Measurements from ENCODE around the gene BATF3. TPM values are rescaled to one million over a fixed set of nuclear protein-coding genes. Genes with fewer than 3 reads are reported as not detected.
A peak's percentile ranks its signal among the peaks of the same experiment; 100 is the strongest.

Gene BATF3
- total RNA-seq, 1 donor, result 0.36 TPM

- Histone ChIP-seq H4K20me1 (ENCODE audit: insufficient read depth, low read length) (no peaks in the 10 kb centered on the region), H3K4me2 (ENCODE audit: insufficient read depth, low read length) (peak overlapping the region; percentile 38), H3K9me3 (ENCODE audit: low read depth, low read length) (no peaks in the 10 kb centered on the region), H3K27me3 (ENCODE audit: insufficient read depth, low read length) (no peaks in the 10 kb centered on the region), H3K27ac (ENCODE audit: low read depth, low read length) (no peak overlapping the region), H3K36me3 (ENCODE audit: insufficient read depth, low read length) (no peaks in the 10 kb centered on the region), H3K4me3 (ENCODE audit: insufficient read depth, low read length) (peak overlapping the region; percentile 3), H3K4me1 (ENCODE audit: insufficient read depth, low read length) (peaks cover 33% of the 10 kb centered on the region), H3K79me2 (ENCODE audit: insufficient read depth, low read length) (no peaks in the 10 kb centered on the region), H2AFZ (ENCODE audit: low read length) (no peak overlapping the region)
- DNase-seq (ENCODE audit: insufficient read length, low spot score, missing footprints), result peak; percentile 76
- TF ChIP-seq CTCF (IDR thresholded peaks at IDR 0.05; ENCODE audit: extremely low read depth, low read depth, low read length), result no peak
Observed at GRCh38 chr1:212671342-212672031, 28.2 kb downstream of the BATF3 start.

DNA sequence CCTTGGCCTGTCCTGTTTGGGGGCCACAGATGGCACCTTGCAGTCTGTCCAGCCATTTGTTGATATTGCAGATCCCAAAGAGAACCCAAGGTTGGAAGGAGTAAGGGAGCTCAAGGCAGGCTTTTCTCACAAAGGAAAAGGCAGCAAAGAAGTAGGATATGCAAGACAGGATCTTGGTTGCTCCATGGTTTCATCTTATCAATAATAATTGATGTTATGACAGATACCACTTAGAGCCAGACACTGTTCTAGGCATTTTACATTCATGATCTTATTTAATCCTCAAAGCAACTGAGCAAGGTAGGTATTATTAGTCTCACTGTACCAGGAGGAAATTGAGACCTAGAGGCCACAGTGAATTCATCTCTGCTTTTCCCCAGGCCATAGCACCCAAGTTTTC is 28.8 kb downstream of the BATF3 start:
- H3K9me3 ChIP-seq (ENCODE audit: low read depth, low read length), result no peaks in the 10 kb centered on the region
- H2AFZ ChIP-seq (ENCODE audit: low read length), result no peak overlapping the region
- peak; percentile 26 for DNase-seq (ENCODE audit: insufficient read length, low spot score, missing footprints)
- peak overlapping the region; percentile 38 for H3K4me2 ChIP-seq (ENCODE audit: insufficient read depth, low read length)
- H3K4me3 ChIP-seq (ENCODE audit: insufficient read depth, low read length), result no peak overlapping the region
- H3K36me3 ChIP-seq (ENCODE audit: insufficient read depth, low read length), result no peaks in the 10 kb centered on the region
- no peak overlapping the region for H3K27ac ChIP-seq (ENCODE audit: low read depth, low read length)
- no peaks in the 10 kb centered on the region for H3K27me3 ChIP-seq (ENCODE audit: insufficient read depth, low read length)
- H3K79me2 ChIP-seq (ENCODE audit: insufficient read depth, low read length), result no peaks in the 10 kb centered on the region
- no peak for TF ChIP-seq CTCF (IDR thresholded peaks at IDR 0.05; ENCODE audit: extremely low read depth, low read depth, low read length)
- H4K20me1 ChIP-seq (ENCODE audit: insufficient read depth, low read length), result no peaks in the 10 kb centered on the region
- peaks cover 34% of the 10 kb centered on the region for H3K4me1 ChIP-seq (ENCODE audit: insufficient read depth, low read length)

DNA sequence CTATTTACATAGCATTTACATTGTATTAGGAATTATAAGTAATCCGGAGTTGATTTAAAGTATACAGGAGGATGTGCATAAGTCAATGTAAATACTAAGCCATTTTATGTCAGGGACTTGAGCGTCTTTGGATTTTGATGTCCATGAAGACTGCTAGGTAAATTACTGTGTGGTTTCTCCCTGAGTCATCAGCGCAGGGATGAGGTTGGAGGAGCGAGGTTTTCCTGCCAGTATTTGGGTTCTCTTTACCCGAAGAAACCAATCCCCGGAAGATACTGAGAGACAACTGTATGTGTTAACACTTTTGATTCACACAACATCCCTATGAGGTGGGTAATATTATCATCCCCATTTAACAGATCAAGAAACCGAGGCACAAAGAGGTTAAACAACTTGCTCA is 29.3 kb downstream of the BATF3 start:
- H4K20me1 ChIP-seq (ENCODE audit: insufficient read depth, low read length), result no peaks in the 10 kb centered on the region
- no peaks in the 10 kb centered on the region for H3K79me2 ChIP-seq (ENCODE audit: insufficient read depth, low read length)
- H3K27ac ChIP-seq (ENCODE audit: low read depth, low read length), result no peak overlapping the region
- H3K4me3 ChIP-seq (ENCODE audit: insufficient read depth, low read length), result no peak overlapping the region
- H3K36me3 ChIP-seq (ENCODE audit: insufficient read depth, low read length), result no peaks in the 10 kb centered on the region
- H3K4me2 ChIP-seq (ENCODE audit: insufficient read depth, low read length), result no peak overlapping the region
- DNase-seq (ENCODE audit: insufficient read length, low spot score, missing footprints), result no peak
- H3K4me1 ChIP-seq (ENCODE audit: insufficient read depth, low read length), result peaks cover 37% of the 10 kb centered on the region
- no peak for TF ChIP-seq CTCF (IDR thresholded peaks at IDR 0.05; ENCODE audit: extremely low read depth, low read depth, low read length)
- no peaks in the 10 kb centered on the region for H3K9me3 ChIP-seq (ENCODE audit: low read depth, low read length)
- no peaks in the 10 kb centered on the region for H3K27me3 ChIP-seq (ENCODE audit: insufficient read depth, low read length)
- H2AFZ ChIP-seq (ENCODE audit: low read length), result no peak overlapping the region

DNA sequence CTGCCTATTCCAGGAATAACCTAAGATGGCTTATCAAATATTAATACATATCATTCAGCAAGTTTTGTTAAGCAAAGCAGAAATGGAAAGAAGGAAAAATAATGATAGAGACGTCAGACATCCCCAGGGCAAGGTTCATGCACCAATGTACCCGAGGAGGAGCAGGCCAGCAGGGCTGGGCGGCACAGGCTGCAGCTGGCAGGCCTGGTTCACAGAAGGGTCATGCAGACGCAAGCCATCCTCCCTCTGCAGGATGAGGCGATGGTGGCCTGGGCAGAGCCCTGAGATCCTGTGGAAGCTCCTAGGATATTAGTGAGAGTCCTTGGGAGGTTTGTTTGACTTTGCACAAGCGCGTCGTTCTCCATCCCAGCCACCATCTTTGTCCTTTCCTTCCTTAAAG is 30.0 kb downstream of the BATF3 start:
- H3K79me2 ChIP-seq (ENCODE audit: insufficient read depth, low read length), result no peaks in the 10 kb centered on the region
- DNase-seq (ENCODE audit: insufficient read length, low spot score, missing footprints), result no peak
- no peak for TF ChIP-seq CTCF (IDR thresholded peaks at IDR 0.05; ENCODE audit: extremely low read depth, low read depth, low read length)

More for the DNA sequence above, 30.0 kb downstream of the BATF3 start:
- Histone ChIP-seq H4K20me1 (ENCODE audit: insufficient read depth, low read length) (no peaks in the 10 kb centered on the region), H3K27ac (ENCODE audit: low read depth, low read length) (no peak overlapping the region), H3K4me1 (ENCODE audit: insufficient read depth, low read length) (peaks cover 37% of the 10 kb centered on the region), H3K4me2 (ENCODE audit: insufficient read depth, low read length) (no peak overlapping the region), H2AFZ (ENCODE audit: low read length) (no peak overlapping the region), H3K4me3 (ENCODE audit: insufficient read depth, low read length) (no peak overlapping the region), H3K27me3 (ENCODE audit: insufficient read depth, low read length) (no peaks in the 10 kb centered on the region), H3K36me3 (ENCODE audit: insufficient read depth, low read length) (no peaks in the 10 kb centered on the region), H3K9me3 (ENCODE audit: low read depth, low read length) (no peaks in the 10 kb centered on the region)
